A549 (cell line): ENCODE measurements around the gene ADAM10. TPM values are rescaled to one million over a fixed set of nuclear protein-coding genes. Genes with fewer than 3 reads are reported as not detected.

Experiments
- ATAC-seq, 2 experiments: fragments of 200-7000 bp in 1 of 2; fragments of >200 bp in 1 of 2; cut with Nextera tagmentation in 1 of 2; cut with Tn5 transposase in 1 of 2; 3 replicates each; pipeline versions ENCODE4 v1.8.0 to v1.9.1; 2018 to 2020; ENCODE audit warnings: mild to moderate bottlenecking in 1 of 2, moderate library complexity in 1 of 2
- CTCF ChIA-PET: fragments of 300-600 bp; sonication (Branson Sonifier 250); formaldehyde crosslinking; extraction: SDS; loops from one replicate; lab custom pipeline; 2021; ENCODE audit warnings: antibody characterized with exemption, inconsistent platforms; lab: Yijun Ruan, JAX
- POLR2A ChIA-PET: fragments of 350-600 bp; formaldehyde crosslinking; extraction: SDS; loops from one replicate; lab custom pipeline; 2021; ENCODE audit warnings: antibody characterized with exemption, inconsistent platforms; lab: Yijun Ruan, JAX
- DNase-seq, 2 experiments: peaks; one replicate each; pipeline versions ENCODE4 v3.0.0 to v3.0.0-alpha.2; 2011 to 2016; ENCODE audit warnings: low read depth in 1 of 2, low spot score in 1 of 2
- FAIRE-seq: peaks from 2 replicates; lab custom pipeline; 2011; peaks lifted over from hg19 to GRCh38; lab: Jason Lieb, UNC
- H3K27ac ChIP-seq, 2 experiments: fragments of >200 bp; sonication (Bioruptor Twin); formaldehyde crosslinking; 3 replicates each; pipeline ENCODE4 v1.5.1; 2016 to 2017
- H3K4me1 ChIP-seq: fragments of >200 bp; sonication (Bioruptor Twin); formaldehyde crosslinking; 3 replicates; pipeline ENCODE4 v1.6.1; 2016
- H3K4me2 ChIP-seq: fragments of >200 bp; sonication (Bioruptor Twin); formaldehyde crosslinking; 3 replicates; pipeline ENCODE4 v1.6.1; 2016
- H3K4me3 ChIP-seq: fragments of >200 bp; sonication (Bioruptor Twin); formaldehyde crosslinking; 3 replicates; pipeline ENCODE4 v1.5.1; 2016
- H3K9me3 ChIP-seq: fragments of >200 bp; sonication (Bioruptor Twin); formaldehyde crosslinking; 3 replicates; pipeline ENCODE4 v1.6.1; 2016
- CEBPB ChIP-seq, 2 experiments: fragments of >200 bp in 1 of 2; sonication (Bioruptor Twin) in 1 of 2; formaldehyde crosslinking in 1 of 2; IDR thresholded peaks; 2 replicates each; pipeline ENCODE4 v1.6.1; 2012 to 2016
- CHD2 ChIP-seq: fragments of 150-350 bp; IDR thresholded peaks from 2 replicates; pipeline ENCODE4 v1.6.1; 2014; ENCODE audit warnings: low read length; ENCODE audit not compliant: partially characterized antibody
- CHD4 ChIP-seq: fragments of 200-600 bp; sonication (generic); IDR thresholded peaks from 2 replicates; pipeline ENCODE4 v1.6.1; 2016; ENCODE audit warnings: antibody characterized with exemption, mild to moderate bottlenecking, borderline replicate concordance
- EP300 ChIP-seq, 2 experiments: fragments of >200 bp; sonication (Bioruptor Twin); formaldehyde crosslinking; IDR thresholded peaks; 2 replicates in 1 of 2; 3 replicates in 1 of 2; pipeline ENCODE4 v1.6.1; 2016 to 2017
- FOSB ChIP-seq: fragments of 250-450 bp; sonication (Bioruptor Pico); IDR thresholded peaks from 2 replicates; pipeline ENCODE4 v1.5.0; 2020; ENCODE audit warnings: mild to moderate bottlenecking, moderate library complexity
- FOSL2 ChIP-seq, 2 experiments: fragments of 450-650 bp in 1 of 2; fragments of >200 bp in 1 of 2; sonication (Bioruptor Twin) in 1 of 2; formaldehyde crosslinking; IDR thresholded peaks; 2 replicates each; pipeline versions ENCODE4 v1.5.0 to v1.6.1; 2016 to 2020; ENCODE audit warnings: mild to moderate bottlenecking in 1 of 2, moderate library complexity in 1 of 2
- HOXB13 ChIP-seq: fragments of 250-450 bp; sonication (Bioruptor Pico); IDR thresholded peaks from 2 replicates; pipeline ENCODE4 v1.5.0; 2020; ENCODE audit warnings: low read depth, mild to moderate bottlenecking, moderate library complexity
- JUN ChIP-seq, 2 experiments: fragments of >200 bp; sonication (Bioruptor Twin); formaldehyde crosslinking; IDR thresholded peaks; 2 replicates in 1 of 2; 3 replicates in 1 of 2; pipeline ENCODE4 v1.6.1; 2016 to 2017
- JUNB ChIP-seq: fragments of >200 bp; sonication (Bioruptor Twin); formaldehyde crosslinking; IDR thresholded peaks from 2 replicates; pipeline ENCODE4 v1.6.1; 2016
- MAX ChIP-seq: IDR thresholded peaks from 2 replicates; pipeline ENCODE4 v1.6.1; 2012
- PBX3 ChIP-seq: IDR thresholded peaks from 2 replicates; pipeline ENCODE4 v1.6.1; 2012
- RAD21 ChIP-seq, 2 experiments: fragments of >200 bp in 1 of 2; sonication (Bioruptor Twin) in 1 of 2; formaldehyde crosslinking in 1 of 2; IDR thresholded peaks in 1 of 2; conservative IDR thresholded peaks in 1 of 2; 2 replicates in 1 of 2; 3 replicates in 1 of 2; pipeline ENCODE4 v1.6.1; 2012 to 2018; ENCODE audit warnings: inconsistent platforms in 1 of 2
- RCOR1 ChIP-seq: fragments of 150-350 bp; IDR thresholded peaks from 2 replicates; pipeline ENCODE4 v1.6.1; 2014; ENCODE audit warnings: antibody characterized with exemption, low read length, low read depth
- REST ChIP-seq: fragments of 200-600 bp; sonication (generic); IDR thresholded peaks from 2 replicates; pipeline ENCODE4 v1.6.1; 2016; ENCODE audit warnings: antibody characterized with exemption, mild to moderate bottlenecking, moderate library complexity
- WGBS: methylation state at CpG from one replicate; pipeline ENCODE4 v1.1.6; 2017; ENCODE audit errors: missing lambda C conversion rate; 5-methylcytosine and 5-hydroxymethylcytosine counted together
- polyA plus RNA-seq, 4 experiments: library from polyadenylated mRNA; depleted of rRNA in 3 of 4; stranded (reverse); fragments of >200 nt; fragmentation: RNase III in 1 of 4; extraction: RNeasy Plus Mini Kit Qiagen cat#74134 plus additional on column Dnase treatment in 1 of 4; gene quantifications; 2 replicates in 3 of 4; 3 replicates in 1 of 4; pipeline ENCODE4 v1.2.3, GENCODE V29; 2011 to 2017

ADAM10 gene
- polyA plus RNA-seq, 2 of the 4 experiments (the other 2 are of a cell fraction), result 200 to 210 TPM

- DNase-seq, result no peak
- H3K4me3 ChIP-seq, result no peak overlapping the region
- H3K27ac ChIP-seq, result peak overlapping the region; percentile 54 to 62; a peak in 4 of 6 replicates
- 84% methylated on average over 24 of the region's 24 CpGs for whole genome bisulfite sequencing
- TF ChIP-seq FOSL2 (IDR thresholded peaks at IDR 0.05) (no peak), FOSL2 (CRISPR knock-in tag; IDR thresholded peaks at IDR 0.05) (no peak), JUN (IDR thresholded peaks at IDR 0.05) (no peak)
- CTCF ChIA-PET, result interaction anchor here (1.0 to 1.1 kb wide), 2 partner anchors 33 to 325 kb away, joined by 3 read pairs; no protein-coding TSS in a partner anchor
- POLR2A ChIA-PET, result no interaction called here
- FAIRE-seq, result no peak
- H3K4me2 ChIP-seq, result no peak overlapping the region
- no peak for ATAC-seq
- peaks cover 34% of the 10 kb centered on the region for H3K4me1 ChIP-seq
- H3K9me3 ChIP-seq, result no peaks in the 10 kb centered on the region
Observed at GRCh38 chr15:58552505-58553364, 196.8 kb downstream of the ADAM10 start.

GRCh38 chr15:58551764-58552504 is 197.6 kb downstream of the ADAM10 start:
- DNase-seq (no peak), ATAC-seq (no peak), FAIRE-seq (peak; percentile 32)
- Histone ChIP-seq H3K27ac (peak overlapping the region; percentile 54 to 62; a peak in 5 of 6 replicates), H3K4me2 (peak overlapping the region; percentile 33), H3K4me1 (peaks cover 41% of the 10 kb centered on the region), H3K4me3 (no peak overlapping the region), H3K9me3 (no peaks in the 10 kb centered on the region)
- CTCF ChIA-PET, result interaction anchor here (1.0 to 1.2 kb wide), 3 partner anchors 9 to 324 kb away, joined by 3 to 4 read pairs (median 3); no protein-coding TSS in a partner anchor
- WGBS, result 89% methylated on average over 23 of the region's 23 CpGs
- POLR2A ChIA-PET, result no interaction called here
- no peak for TF ChIP-seq PBX3
- TF ChIP-seq CEBPB (IDR thresholded peaks at IDR 0.05), result no peak; a peak in 1 of 4 replicates
- TF ChIP-seq HOXB13, result 0 out of 2 replicates have a peak, but pooled peaks have one; percentile 10
- 0 out of 2 replicates have a peak, but pooled peaks have one; percentile 23 for TF ChIP-seq JUNB
- no peak for TF ChIP-seq CHD4
- no peak for TF ChIP-seq MAX
- peak in 1 of 2 experiments; percentile 25; a peak in 1 of 5 replicates for TF ChIP-seq RAD21 (conservative IDR thresholded peaks at IDR 0.05 in 1 of 2, IDR thresholded peaks at IDR 0.05 in 1 of 2)
- TF ChIP-seq CHD2, result no peak
- peak in 1 of 2 experiments; percentile 40; a peak in 1 of 5 replicates for TF ChIP-seq EP300 (IDR thresholded peaks at IDR 0.05)
- TF ChIP-seq FOSL2 (IDR thresholded peaks at IDR 0.05), result no peak
- TF ChIP-seq FOSL2 (CRISPR knock-in tag; IDR thresholded peaks at IDR 0.05), result peak; percentile 31; the same call in 1 of the 2 replicates
- TF ChIP-seq JUN (IDR thresholded peaks at IDR 0.05), result 0 out of 5 replicates have a peak, but pooled peaks of 1 of the 2 experiments have one; percentile 43
- no peak for TF ChIP-seq REST
- TF ChIP-seq RCOR1, result no peak
- TF ChIP-seq FOSB (CRISPR knock-in tag), result no peak
